GM21576 (cell line): ENCODE measurements around the gene NR1H2.
"Not testable (repeated sequence)": the region's sequence is repeated elsewhere in the genome, so short reads cannot be mapped to it uniquely, and the experiment has no call there.

ENCODE experiments used
- ATAC-seq: cut with Tn5 transposase; IDR thresholded peaks from one replicate; pipeline ENCODE4 v1.9.1; 2021; ENCODE audit warnings: mild to moderate bottlenecking, moderate library complexity; ENCODE audit not compliant: unreplicated experiment

Gene NR1H2

GRCh38 chr19:50376166-50377050 is at the start of gene NR1H2:
Gene NR1H2, plus strand, starts transcription at chr19:50376457. Its CDS starts 1,149 bp downstream, at chr19:50377606.
- peak; percentile 75 for ATAC-seq

- no peak for ATAC-seq
Measured at GRCh38 chr19:50327013-50327412, 49.2 kb upstream of the NR1H2 start.

DNA sequence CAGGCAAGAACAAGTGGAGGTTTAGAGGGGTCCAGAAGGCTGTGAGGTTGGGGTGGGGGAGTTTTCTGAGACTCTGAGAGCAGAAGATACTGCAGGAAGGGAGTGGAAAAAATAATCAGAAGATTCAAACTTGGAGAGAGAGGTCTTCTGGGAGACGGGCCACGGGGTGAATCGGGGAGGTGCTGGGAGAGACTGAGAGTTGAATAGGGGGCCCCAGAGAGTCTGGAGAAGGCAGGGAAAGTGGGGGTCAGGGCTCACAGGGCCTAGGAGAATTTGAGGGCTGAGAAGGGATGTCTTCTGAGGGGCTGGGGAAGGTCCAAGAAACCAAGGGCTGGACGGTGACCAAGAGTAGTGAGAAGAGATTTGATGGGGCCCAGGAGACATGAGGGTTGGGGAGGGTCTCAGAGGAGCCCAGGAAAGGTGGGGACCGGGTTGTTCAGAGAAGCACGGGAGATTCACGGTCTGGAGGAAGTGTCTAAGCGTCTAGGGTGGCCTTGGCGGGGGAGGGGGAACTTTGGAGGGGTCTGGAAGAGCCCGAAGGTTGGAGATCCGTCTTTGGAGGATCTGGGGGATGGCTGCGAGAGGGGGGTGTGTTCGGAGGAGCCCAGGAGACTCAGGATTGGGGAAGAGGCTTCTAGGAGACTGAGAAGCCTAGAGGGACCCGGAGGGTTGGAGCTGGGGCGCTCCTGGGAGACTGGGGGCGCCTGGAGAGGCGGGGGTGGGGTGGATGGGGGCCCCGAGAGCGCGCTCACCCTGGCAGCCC is 48.6 kb upstream of the NR1H2 start:
- ATAC-seq: no peak

DNA sequence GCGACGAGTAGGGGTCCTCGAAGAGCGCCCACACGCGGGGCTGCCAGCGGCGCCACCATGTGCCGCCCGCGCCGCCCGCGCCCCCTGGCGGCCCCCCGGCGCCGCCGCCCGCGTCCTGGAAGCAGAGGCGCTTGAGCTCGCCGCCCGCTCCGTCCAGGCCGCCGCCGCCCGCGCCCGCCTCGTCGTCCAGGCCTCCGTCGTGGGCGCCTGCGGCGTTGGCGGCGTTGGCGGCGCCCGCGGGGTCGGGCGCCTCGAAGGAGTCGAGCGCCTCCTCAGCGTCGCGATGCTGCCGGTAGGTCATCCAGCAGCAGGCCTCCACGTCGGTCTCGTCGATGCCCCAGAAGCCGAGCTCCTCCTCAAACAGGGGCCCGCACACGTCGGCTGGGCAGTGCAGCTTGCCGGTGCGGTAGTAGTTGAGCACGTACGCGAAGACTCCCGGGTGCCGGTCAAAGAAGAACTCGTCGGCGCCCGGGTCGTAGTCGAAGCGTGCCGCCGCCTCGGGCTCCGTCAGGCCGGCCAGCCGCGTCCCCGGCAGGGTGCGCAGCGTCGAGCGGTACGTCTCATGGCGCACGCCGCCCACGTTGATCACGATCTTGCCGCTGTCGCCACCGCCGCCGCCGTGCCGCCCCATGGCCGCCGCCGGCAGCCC is 47.9 kb upstream of the NR1H2 start:
- no peak for ATAC-seq

- peak; percentile 19 for ATAC-seq
Measured at GRCh38 chr19:50328873-50329145, 47.4 kb upstream of the NR1H2 start.

- peak; percentile 48 for ATAC-seq
Measured at GRCh38 chr19:50329146-50329925, 46.9 kb upstream of the NR1H2 start, which contains the start of gene KCNC3. Gene KCNC3, minus strand, starts transcription at chr19:50329377. Its CDS starts 295 bp downstream, at chr19:50329082.

DNA sequence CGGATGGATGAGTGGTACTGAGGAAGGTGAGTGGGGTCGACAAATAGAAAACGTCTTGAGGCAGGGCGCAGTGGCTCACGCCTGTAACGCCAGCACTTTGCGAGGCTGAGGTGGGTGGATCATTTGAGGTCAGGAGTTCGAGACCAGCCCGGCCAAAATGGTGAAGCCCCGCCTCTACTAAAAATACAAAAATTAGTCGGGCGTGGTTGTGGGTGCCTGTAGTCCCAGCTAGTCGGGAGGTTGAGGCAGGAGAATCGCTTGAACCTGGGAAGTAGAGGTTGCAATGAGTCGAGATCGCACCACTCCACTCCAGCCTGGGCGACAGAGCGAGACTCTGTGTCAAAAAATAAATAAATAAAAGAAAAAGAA is 46.3 kb upstream of the NR1H2 start:
- ATAC-seq: not testable (repeated sequence)

GRCh38 chr19:50330365-50331078 is 45.7 kb upstream of the NR1H2 start:
- peak; percentile 24 for ATAC-seq

DNA sequence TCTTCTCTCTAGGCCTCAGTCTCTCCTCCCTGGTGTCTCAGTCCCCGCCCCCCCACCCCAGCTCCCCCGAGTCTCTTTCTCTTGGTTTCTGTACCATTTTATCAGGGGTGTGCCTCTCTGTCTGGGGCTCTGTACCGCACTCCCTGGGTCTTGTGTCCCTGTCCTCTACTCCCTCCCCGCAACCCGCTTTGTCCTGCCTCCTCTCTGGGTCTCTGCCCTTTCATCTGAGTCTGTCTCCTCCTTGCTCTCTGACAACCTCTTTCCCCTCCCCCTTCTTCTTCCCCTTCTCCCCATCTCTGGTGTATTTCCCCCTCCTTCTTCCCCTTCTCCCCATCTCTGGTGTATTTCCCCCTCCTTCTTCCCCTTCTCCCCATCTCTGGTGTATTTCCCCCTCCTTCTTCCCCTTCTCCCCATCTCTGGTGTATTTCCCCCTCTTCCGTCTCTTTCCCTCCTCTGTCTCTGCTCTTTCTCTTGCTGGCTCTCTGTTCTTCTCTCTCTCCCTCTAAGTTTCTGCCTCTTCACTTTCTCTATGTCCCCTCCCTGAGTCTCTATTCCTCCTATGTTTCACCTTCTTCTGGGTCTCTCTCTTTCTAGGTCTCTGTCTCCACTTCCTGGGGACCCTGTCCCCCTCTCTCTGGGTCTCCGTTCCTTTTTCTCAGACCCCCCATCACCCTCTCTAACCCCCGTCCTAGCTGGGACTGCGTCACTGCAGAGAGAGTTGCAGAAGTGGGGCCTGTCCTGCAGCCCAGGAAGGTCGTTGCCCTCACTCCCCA is 44.9 kb upstream of the NR1H2 start:
- no peak for ATAC-seq

- ATAC-seq: no peak
Measured at GRCh38 chr19:50331994-50332243, 44.3 kb upstream of the NR1H2 start.

DNA sequence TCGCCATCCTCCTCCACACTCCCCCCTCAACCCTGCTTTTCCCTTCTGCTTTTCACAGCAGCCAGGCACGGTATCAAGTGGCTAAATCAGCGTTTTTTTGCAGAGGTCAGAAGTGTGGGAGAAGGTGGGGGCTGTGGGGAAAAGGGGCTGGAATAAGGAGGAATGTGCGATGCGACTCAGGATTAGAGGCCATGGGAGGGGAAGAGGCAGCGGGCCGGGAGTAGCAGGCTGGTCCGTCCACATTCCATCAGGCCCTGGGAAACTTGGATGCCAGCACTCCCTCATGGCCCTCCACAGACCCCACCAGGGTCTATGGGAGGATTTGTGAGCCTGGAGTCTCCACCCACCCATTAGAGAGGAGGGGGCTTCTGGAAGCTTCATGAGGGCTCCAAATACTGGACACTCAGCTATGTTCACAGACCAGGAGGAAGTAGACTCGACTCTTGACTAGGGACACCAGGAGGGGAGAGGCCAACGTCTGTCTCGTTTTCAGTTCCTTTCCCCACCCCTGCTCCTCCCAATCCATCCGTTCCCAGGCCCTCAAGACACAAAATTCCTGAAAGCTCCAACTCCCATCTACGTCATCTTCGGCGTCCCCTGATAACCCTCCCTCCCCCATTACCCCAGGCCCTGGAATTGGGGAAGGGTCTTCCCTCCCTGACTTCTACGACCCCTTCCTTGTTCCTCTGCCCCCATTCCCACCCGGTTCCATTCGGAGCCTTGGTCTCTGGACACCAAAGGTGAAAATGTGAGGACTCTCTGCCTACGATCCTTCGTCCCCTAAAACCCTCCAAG is 43.8 kb upstream of the NR1H2 start:
- ATAC-seq: no peak

- no peak for ATAC-seq
Measured at GRCh38 chr19:50333235-50333736, 43.0 kb upstream of the NR1H2 start.

DNA sequence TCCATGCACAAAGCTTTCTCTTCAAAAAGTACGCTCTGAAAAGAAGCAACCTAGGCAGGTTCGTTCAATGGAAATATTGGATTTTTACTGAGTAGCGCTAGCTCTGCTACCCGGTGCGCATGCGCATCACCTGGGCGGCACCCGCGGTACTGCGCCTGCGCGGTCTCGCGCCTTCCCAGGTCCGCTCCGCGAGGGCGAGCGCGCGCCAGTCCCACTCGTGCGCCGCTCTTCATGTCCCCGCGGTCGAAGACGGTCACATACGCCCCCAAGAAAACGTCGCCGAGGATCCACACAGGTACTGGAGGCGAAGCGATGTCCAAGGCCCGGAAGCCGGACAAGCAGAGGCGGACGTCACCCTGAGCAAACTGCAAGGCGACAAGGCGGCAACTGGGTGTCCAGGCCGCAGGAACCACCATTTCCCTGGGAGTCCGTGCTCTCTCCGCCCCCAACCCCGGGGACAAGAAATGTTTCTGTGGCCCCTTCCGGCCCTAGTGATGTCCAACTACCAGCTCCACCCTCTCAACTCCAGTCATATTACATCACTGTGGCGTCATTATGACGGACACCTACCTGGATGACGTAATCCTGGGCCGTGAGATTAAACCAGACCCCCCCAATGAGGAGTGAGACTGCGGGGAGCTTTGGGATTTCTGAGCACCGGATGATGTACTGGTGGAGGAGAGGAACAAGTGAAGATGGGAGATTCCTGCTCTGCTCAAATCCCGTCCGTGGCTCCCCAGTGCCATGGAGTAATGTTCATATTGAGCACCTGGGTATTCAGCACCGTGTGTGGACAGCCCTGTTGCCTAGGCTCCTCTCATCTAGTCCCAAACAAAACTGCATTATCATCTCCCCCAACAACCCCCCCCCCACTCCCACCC is 42.3 kb upstream of the NR1H2 start:
- ATAC-seq: no peak

GRCh38 chr19:50334741-50335421 is 41.4 kb upstream of the NR1H2 start:
- no peak for ATAC-seq

- ATAC-seq: not testable (repeated sequence)
Measured at GRCh38 chr19:50337031-50337430, 39.2 kb upstream of the NR1H2 start.

- ATAC-seq: no peak
Measured at GRCh38 chr19:50340331-50340730, 35.9 kb upstream of the NR1H2 start.

GRCh38 chr19:50341091-50341564 is 35.1 kb upstream of the NR1H2 start:
- peak; percentile 49 for ATAC-seq
